GM23338 (cell line): Measurements from ENCODE around the gene MKLN1. TPM values are rescaled to one million over a fixed set of nuclear protein-coding genes. Genes with fewer than 3 reads are reported as not detected.

Experiments
- ATAC-seq: fragments of 200-7000 bp; cut with Tn5 transposase; 3 replicates; pipeline ENCODE4 v1.9.1; 2020
- DNase-seq: peaks from one replicate; pipeline ENCODE4 v3.0.0-alpha.2; 2015; ENCODE audit warnings: low spot score
- H2AFZ ChIP-seq: fragments of 200-600 bp; sonication (generic); 2 replicates; pipeline ENCODE4 v1.8.0; 2016; ENCODE audit warnings: antibody characterized with exemption, mild to moderate bottlenecking, moderate library complexity
- H3F3A ChIP-seq: fragments of 200-600 bp; sonication (generic); replicated peaks from 2 replicates; pipeline ENCODE4 v1.8.0; 2017; ENCODE audit warnings: antibody characterized with exemption, mixed run types, low read depth
- H3K27ac ChIP-seq: fragments of 200-600 bp; sonication (generic); 2 replicates; pipeline ENCODE4 v1.6.1; 2016; ENCODE audit warnings: low read depth
- H3K27me3 ChIP-seq: fragments of 200-600 bp; sonication (generic); 2 replicates; pipeline ENCODE4 v1.8.0; 2016; ENCODE audit warnings: mild to moderate bottlenecking, mixed run types, moderate library complexity; ENCODE audit not compliant: insufficient read depth
- H3K36me3 ChIP-seq: fragments of 200-600 bp; sonication (generic); 2 replicates; pipeline ENCODE4 v1.8.0; 2016; ENCODE audit warnings: mild to moderate bottlenecking; ENCODE audit not compliant: insufficient read depth
- H3K4me1 ChIP-seq: fragments of 200-600 bp; sonication (generic); 2 replicates; pipeline ENCODE4 v1.8.0; 2016; ENCODE audit warnings: mild to moderate bottlenecking, moderate library complexity; ENCODE audit not compliant: insufficient read depth
- H3K4me2 ChIP-seq: fragments of 200-600 bp; sonication (generic); 2 replicates; pipeline ENCODE4 v1.7.1; 2017; ENCODE audit warnings: mixed run types
- H3K4me3 ChIP-seq: fragments of 200-600 bp; sonication (generic); 2 replicates; pipeline ENCODE4 v1.6.1; 2016; ENCODE audit warnings: mixed run types
- H3K79me2 ChIP-seq: fragments of 200-600 bp; sonication (generic); replicated peaks from 2 replicates; pipeline ENCODE4 v1.8.0; 2017; ENCODE audit warnings: mild to moderate bottlenecking; ENCODE audit not compliant: insufficient read depth
- H3K9me2 ChIP-seq: fragments of 200-600 bp; sonication (generic); 2 replicates; pipeline ENCODE4 v1.8.0; 2017; ENCODE audit not compliant: insufficient read depth
- H4K20me1 ChIP-seq: fragments of 200-600 bp; sonication (generic); replicated peaks from 2 replicates; pipeline ENCODE4 v1.8.0; 2017; ENCODE audit warnings: mild to moderate bottlenecking; ENCODE audit not compliant: insufficient read depth
- H3K27ac Mint-ChIP-seq: 2 replicates; pipeline ENCODE4 v1.8.0; 2020; ENCODE audit warnings: inconsistent platforms, mild to moderate bottlenecking, moderate library complexity, mixed read lengths
- H3K27me3 Mint-ChIP-seq: 3 replicates; pipeline ENCODE4 v1.8.0; 2022; ENCODE audit warnings: low read depth, mild to moderate bottlenecking, moderate library complexity, mixed read lengths, inconsistent platforms; ENCODE audit not compliant: insufficient read depth, poor library complexity
- H3K36me3 Mint-ChIP-seq: 3 replicates; pipeline ENCODE4 v1.8.0; 2021; ENCODE audit warnings: low read depth, mild to moderate bottlenecking, inconsistent platforms, moderate library complexity, mixed read lengths
- H3K4me1 Mint-ChIP-seq: 3 replicates; pipeline ENCODE4 v1.8.0; 2020; ENCODE audit warnings: mild to moderate bottlenecking, inconsistent platforms, mixed read lengths
- H3K4me3 Mint-ChIP-seq: 3 replicates; pipeline ENCODE4 v1.8.0; 2021; ENCODE audit warnings: moderate library complexity, mild to moderate bottlenecking, inconsistent platforms, mixed read lengths
- H3K9me3 Mint-ChIP-seq: 3 replicates; pipeline ENCODE4 v1.8.0; 2020; ENCODE audit warnings: moderate library complexity, mild to moderate bottlenecking, inconsistent platforms, mixed read lengths
- CREB1 ChIP-seq: fragments of 250-450 bp; sonication (Bioruptor Pico); IDR thresholded peaks from 2 replicates; pipeline ENCODE4 v1.5.0; 2020; ENCODE audit warnings: low read depth, mild to moderate bottlenecking, moderate library complexity
- EZH2 ChIP-seq: fragments of 200-600 bp; sonication (generic); IDR thresholded peaks from one replicate; pipeline ENCODE4 v1.8.0; 2017; ENCODE audit warnings: antibody characterized with exemption, mild to moderate bottlenecking, low read depth; ENCODE audit not compliant: unreplicated experiment
- EZH2phosphoT487 ChIP-seq: fragments of 200-600 bp; sonication (generic); IDR thresholded peaks from one replicate; pipeline ENCODE4 v1.8.1; 2018; ENCODE audit warnings: antibody characterized with exemption; ENCODE audit not compliant: unreplicated experiment
- JUNB ChIP-seq: IDR thresholded peaks from one replicate; pipeline ENCODE4 v1.6.1; 2016; ENCODE audit warnings: antibody characterized with exemption; ENCODE audit not compliant: unreplicated experiment
- NANOG ChIP-seq: IDR thresholded peaks from 2 replicates; pipeline ENCODE4 v1.6.1; 2016; ENCODE audit warnings: antibody characterized with exemption, borderline replicate concordance
- POLR2AphosphoS5 ChIP-seq: IDR thresholded peaks from 2 replicates; pipeline ENCODE4 v1.6.1; 2016; ENCODE audit warnings: antibody characterized with exemption, low read depth
- STAT1 ChIP-seq: IDR thresholded peaks from one replicate; pipeline ENCODE4 v1.6.1; 2016; ENCODE audit warnings: antibody characterized with exemption; ENCODE audit not compliant: unreplicated experiment
- ZNF114 ChIP-seq: fragments of 250-450 bp; sonication (Bioruptor Pico); IDR thresholded peaks from 2 replicates; pipeline ENCODE4 v1.5.0; 2020; ENCODE audit warnings: mild to moderate bottlenecking, moderate library complexity
- ZNF331 ChIP-seq: fragments of 250-450 bp; sonication (Bioruptor Pico); IDR thresholded peaks from 2 replicates; pipeline ENCODE4 v1.5.0; 2020; ENCODE audit warnings: low read depth, mild to moderate bottlenecking, moderate library complexity
- polyA plus RNA-seq: library from polyadenylated mRNA; unstranded; fragments of >200 nt; fragmentation: Nextera tagmentation; extraction: Ambion mirVana; gene quantifications from 2 replicates; pipeline ENCODE4 v1.2.1, GENCODE V29; 2016
- total RNA-seq: library from RNA; depleted of rRNA; stranded (reverse); fragments of >200 nt; shearing (Covaris generic); gene quantifications from 2 replicates; pipeline ENCODE4 v1.2.3, GENCODE V29; 2014
- TF ChIP-seq, protein P1 (sequence below), 2 experiments: fragments of 200-600 bp in 1 of 2; sonication (generic) in 1 of 2; conservative IDR thresholded peaks; 2 replicates each; pipeline versions ENCODE4 v1.5.1 to v1.6.1; 2016 to 2017; ENCODE audit warnings: antibody characterized with exemption in 2 of 2, low read depth in 2 of 2, mild to moderate bottlenecking in 2 of 2, moderate library complexity in 1 of 2
- TF ChIP-seq, protein P2 (sequence below): IDR thresholded peaks from one replicate; pipeline ENCODE4 v1.6.1; 2018; ENCODE audit warnings: antibody characterized with exemption; ENCODE audit not compliant: unreplicated experiment
- TF ChIP-seq, protein P3 (sequence below): fragments of 250-450 bp; sonication (Bioruptor Pico); IDR thresholded peaks from 2 replicates; pipeline ENCODE4 v1.5.0; 2020; ENCODE audit warnings: mild to moderate bottlenecking, moderate library complexity
- TF ChIP-seq, protein P4 (sequence below): IDR thresholded peaks from 2 replicates; pipeline ENCODE4 v1.6.1; 2016; ENCODE audit warnings: antibody characterized with exemption

MKLN1 gene
- total and polyA plus RNA-seq, 2 experiments from 2014 or later: 25.3 to 46.5 TPM

DNA sequence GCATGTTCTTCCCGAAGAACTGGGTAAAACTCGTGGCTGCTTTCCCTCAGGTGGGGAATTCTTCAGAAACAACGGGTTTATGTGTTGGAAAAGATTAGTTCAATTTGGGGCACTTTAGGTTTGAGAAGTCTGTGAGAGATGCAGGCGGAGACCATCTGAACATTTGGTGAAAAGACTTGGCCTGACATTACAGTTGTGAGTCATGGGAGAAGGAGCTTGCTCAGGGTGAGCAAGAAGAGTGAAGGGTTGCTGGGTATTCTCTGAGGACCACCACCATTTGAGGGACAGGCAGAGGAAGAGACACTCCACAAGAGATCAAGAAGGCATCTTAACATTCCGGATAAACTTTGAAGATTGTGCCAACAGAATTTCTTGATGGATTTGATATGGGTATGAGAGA lies 140.1 kb downstream of the MKLN1 start:
- no peaks in the 10 kb centered on the region for H3K9me2 ChIP-seq
- H3K4me1 ChIP-seq: no peaks in the 10 kb centered on the region
- no peaks in the 10 kb centered on the region for H3K27me3 Mint-ChIP-seq
- no peak overlapping the region for H3K4me3 ChIP-seq
- H3K4me3 Mint-ChIP-seq: no peak overlapping the region
- H3F3A ChIP-seq: no peaks in the 10 kb centered on the region
- H3K36me3 ChIP-seq: peaks cover 6% of the 10 kb centered on the region; the same call in 1 of the 2 replicates
- peaks cover 7% of the 10 kb centered on the region for H3K4me1 Mint-ChIP-seq
- H4K20me1 ChIP-seq: no peaks in the 10 kb centered on the region
- no peak for TF ChIP-seq ZNF331 (CRISPR knock-in tag)
- TF ChIP-seq, protein P1, sequence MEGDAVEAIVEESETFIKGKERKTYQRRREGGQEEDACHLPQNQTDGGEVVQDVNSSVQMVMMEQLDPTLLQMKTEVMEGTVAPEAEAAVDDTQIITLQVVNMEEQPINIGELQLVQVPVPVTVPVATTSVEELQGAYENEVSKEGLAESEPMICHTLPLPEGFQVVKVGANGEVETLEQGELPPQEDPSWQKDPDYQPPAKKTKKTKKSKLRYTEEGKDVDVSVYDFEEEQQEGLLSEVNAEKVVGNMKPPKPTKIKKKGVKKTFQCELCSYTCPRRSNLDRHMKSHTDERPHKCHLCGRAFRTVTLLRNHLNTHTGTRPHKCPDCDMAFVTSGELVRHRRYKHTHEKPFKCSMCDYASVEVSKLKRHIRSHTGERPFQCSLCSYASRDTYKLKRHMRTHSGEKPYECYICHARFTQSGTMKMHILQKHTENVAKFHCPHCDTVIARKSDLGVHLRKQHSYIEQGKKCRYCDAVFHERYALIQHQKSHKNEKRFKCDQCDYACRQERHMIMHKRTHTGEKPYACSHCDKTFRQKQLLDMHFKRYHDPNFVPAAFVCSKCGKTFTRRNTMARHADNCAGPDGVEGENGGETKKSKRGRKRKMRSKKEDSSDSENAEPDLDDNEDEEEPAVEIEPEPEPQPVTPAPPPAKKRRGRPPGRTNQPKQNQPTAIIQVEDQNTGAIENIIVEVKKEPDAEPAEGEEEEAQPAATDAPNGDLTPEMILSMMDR (conservative IDR thresholded peaks at IDR 0.05; ENCODE audit: low read depth in 2 of 2): no peak
- TF ChIP-seq, protein P2, sequence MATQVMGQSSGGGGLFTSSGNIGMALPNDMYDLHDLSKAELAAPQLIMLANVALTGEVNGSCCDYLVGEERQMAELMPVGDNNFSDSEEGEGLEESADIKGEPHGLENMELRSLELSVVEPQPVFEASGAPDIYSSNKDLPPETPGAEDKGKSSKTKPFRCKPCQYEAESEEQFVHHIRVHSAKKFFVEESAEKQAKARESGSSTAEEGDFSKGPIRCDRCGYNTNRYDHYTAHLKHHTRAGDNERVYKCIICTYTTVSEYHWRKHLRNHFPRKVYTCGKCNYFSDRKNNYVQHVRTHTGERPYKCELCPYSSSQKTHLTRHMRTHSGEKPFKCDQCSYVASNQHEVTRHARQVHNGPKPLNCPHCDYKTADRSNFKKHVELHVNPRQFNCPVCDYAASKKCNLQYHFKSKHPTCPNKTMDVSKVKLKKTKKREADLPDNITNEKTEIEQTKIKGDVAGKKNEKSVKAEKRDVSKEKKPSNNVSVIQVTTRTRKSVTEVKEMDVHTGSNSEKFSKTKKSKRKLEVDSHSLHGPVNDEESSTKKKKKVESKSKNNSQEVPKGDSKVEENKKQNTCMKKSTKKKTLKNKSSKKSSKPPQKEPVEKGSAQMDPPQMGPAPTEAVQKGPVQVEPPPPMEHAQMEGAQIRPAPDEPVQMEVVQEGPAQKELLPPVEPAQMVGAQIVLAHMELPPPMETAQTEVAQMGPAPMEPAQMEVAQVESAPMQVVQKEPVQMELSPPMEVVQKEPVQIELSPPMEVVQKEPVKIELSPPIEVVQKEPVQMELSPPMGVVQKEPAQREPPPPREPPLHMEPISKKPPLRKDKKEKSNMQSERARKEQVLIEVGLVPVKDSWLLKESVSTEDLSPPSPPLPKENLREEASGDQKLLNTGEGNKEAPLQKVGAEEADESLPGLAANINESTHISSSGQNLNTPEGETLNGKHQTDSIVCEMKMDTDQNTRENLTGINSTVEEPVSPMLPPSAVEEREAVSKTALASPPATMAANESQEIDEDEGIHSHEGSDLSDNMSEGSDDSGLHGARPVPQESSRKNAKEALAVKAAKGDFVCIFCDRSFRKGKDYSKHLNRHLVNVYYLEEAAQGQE: no peak
- no peak for TF ChIP-seq JUNB
- TF ChIP-seq, protein P3, sequence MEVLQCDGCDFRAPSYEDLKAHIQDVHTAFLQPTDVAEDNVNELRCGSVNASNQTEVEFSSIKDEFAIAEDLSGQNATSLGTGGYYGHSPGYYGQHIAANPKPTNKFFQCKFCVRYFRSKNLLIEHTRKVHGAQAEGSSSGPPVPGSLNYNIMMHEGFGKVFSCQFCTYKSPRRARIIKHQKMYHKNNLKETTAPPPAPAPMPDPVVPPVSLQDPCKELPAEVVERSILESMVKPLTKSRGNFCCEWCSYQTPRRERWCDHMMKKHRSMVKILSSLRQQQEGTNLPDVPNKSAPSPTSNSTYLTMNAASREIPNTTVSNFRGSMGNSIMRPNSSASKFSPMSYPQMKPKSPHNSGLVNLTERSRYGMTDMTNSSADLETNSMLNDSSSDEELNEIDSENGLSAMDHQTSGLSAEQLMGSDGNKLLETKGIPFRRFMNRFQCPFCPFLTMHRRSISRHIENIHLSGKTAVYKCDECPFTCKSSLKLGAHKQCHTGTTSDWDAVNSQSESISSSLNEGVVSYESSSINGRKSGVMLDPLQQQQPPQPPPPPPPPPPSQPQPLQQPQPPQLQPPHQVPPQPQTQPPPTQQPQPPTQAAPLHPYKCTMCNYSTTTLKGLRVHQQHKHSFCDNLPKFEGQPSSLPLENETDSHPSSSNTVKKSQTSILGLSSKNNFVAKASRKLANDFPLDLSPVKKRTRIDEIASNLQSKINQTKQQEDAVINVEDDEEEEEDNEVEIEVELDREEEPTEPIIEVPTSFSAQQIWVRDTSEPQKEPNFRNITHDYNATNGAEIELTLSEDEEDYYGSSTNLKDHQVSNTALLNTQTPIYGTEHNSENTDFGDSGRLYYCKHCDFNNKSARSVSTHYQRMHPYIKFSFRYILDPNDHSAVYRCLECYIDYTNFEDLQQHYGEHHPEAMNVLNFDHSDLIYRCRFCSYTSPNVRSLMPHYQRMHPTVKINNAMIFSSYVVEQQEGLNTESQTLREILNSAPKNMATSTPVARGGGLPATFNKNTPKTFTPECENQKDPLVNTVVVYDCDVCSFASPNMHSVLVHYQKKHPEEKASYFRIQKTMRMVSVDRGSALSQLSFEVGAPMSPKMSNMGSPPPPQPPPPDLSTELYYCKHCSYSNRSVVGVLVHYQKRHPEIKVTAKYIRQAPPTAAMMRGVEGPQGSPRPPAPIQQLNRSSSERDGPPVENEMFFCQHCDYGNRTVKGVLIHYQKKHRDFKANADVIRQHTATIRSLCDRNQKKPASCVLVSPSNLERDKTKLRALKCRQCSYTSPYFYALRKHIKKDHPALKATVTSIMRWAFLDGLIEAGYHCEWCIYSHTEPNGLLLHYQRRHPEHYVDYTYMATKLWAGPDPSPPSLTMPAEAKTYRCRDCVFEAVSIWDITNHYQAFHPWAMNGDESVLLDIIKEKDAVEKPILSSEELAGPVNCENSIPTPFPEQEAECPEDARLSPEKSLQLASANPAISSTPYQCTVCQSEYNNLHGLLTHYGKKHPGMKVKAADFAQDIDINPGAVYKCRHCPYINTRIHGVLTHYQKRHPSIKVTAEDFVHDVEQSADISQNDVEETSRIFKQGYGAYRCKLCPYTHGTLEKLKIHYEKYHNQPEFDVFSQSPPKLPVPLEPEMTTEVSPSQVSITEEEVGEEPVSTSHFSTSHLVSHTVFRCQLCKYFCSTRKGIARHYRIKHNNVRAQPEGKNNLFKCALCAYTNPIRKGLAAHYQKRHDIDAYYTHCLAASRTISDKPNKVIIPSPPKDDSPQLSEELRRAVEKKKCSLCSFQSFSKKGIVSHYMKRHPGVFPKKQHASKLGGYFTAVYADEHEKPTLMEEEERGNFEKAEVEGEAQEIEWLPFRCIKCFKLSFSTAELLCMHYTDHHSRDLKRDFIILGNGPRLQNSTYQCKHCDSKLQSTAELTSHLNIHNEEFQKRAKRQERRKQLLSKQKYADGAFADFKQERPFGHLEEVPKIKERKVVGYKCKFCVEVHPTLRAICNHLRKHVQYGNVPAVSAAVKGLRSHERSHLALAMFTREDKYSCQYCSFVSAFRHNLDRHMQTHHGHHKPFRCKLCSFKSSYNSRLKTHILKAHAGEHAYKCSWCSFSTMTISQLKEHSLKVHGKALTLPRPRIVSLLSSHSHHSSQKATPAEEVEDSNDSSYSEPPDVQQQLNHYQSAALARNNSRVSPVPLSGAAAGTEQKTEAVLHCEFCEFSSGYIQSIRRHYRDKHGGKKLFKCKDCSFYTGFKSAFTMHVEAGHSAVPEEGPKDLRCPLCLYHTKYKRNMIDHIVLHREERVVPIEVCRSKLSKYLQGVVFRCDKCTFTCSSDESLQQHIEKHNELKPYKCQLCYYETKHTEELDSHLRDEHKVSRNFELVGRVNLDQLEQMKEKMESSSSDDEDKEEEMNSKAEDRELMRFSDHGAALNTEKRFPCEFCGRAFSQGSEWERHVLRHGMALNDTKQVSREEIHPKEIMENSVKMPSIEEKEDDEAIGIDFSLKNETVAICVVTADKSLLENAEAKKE (CRISPR knock-in tag): no peak
- TF ChIP-seq, protein P4, sequence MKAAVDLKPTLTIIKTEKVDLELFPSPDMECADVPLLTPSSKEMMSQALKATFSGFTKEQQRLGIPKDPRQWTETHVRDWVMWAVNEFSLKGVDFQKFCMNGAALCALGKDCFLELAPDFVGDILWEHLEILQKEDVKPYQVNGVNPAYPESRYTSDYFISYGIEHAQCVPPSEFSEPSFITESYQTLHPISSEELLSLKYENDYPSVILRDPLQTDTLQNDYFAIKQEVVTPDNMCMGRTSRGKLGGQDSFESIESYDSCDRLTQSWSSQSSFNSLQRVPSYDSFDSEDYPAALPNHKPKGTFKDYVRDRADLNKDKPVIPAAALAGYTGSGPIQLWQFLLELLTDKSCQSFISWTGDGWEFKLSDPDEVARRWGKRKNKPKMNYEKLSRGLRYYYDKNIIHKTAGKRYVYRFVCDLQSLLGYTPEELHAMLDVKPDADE: no peak
- TF ChIP-seq ZNF114 (CRISPR knock-in tag): no peak
- no peak for TF ChIP-seq NANOG
- TF ChIP-seq CREB1 (CRISPR knock-in tag): no peak
- TF ChIP-seq POLR2AphosphoS5: no peak
- no peak for TF ChIP-seq EZH2phosphoT487
- TF ChIP-seq STAT1: no peak
- TF ChIP-seq EZH2: no peak
- no peak overlapping the region for H3K27ac Mint-ChIP-seq
- H2AFZ ChIP-seq: no peak overlapping the region
- H3K4me2 ChIP-seq: no peak overlapping the region
- H3K27me3 ChIP-seq: no peaks in the 10 kb centered on the region
- H3K9me3 Mint-ChIP-seq: no peaks in the 10 kb centered on the region
- DNase-seq (no peak), ATAC-seq (no peak)
- H3K79me2 ChIP-seq: no peaks in the 10 kb centered on the region
- H3K36me3 Mint-ChIP-seq: peaks cover 31% of the 10 kb centered on the region
- H3K27ac ChIP-seq: no peak overlapping the region
